SK-N-SH (cell line): Measurements from ENCODE around the gene AMN1. TPM values are rescaled to one million over a fixed set of nuclear protein-coding genes. Genes with fewer than 3 reads are reported as not detected.

ENCODE experiments used
- CTCF ChIA-PET: fragments of 300-600, 350-600 bp; formaldehyde crosslinking; extraction: SDS; loops from one replicate; lab custom pipeline; 2021; lab: Yijun Ruan, JAX
- POLR2A ChIA-PET: fragments of 350-600 bp; sonication (Branson Sonifier 250); formaldehyde crosslinking; extraction: SDS; loops from one replicate; lab custom pipeline; 2020; ENCODE audit warnings: antibody characterized with exemption, inconsistent platforms; lab: Yijun Ruan, JAX
- DNase-seq: peaks from one replicate; pipeline ENCODE4 v3.0.0; 2012
- H2AFZ ChIP-seq: fragments of 200-600 bp; sonication (generic); 2 replicates; pipeline ENCODE4 v1.8.1; 2016; ENCODE audit warnings: antibody characterized with exemption, mild to moderate bottlenecking, low read depth
- H3F3A ChIP-seq: fragments of 200-600 bp; sonication (generic); replicated peaks from 2 replicates; pipeline ENCODE3; 2016; ENCODE audit warnings: antibody characterized with exemption, mild to moderate bottlenecking; ENCODE audit not compliant: insufficient read depth
- H3K27ac ChIP-seq, 2 experiments: fragments of 200-500 bp in 1 of 2; fragments of 200-600 bp in 1 of 2; sonication (Bioruptor generic) in 1 of 2; sonication (generic), shearing (Covaris generic) in 1 of 2; 2 replicates each; pipeline versions ENCODE4 v1.5.1 to v1.6.1; 2014 to 2016; ENCODE audit warnings: low read depth in 2 of 2, inconsistent platforms in 1 of 2, low read length in 1 of 2, mild to moderate bottlenecking in 1 of 2, mixed read lengths in 1 of 2
- H3K27me3 ChIP-seq: fragments of 200-600 bp; sonication (generic), shearing (Covaris generic); 2 replicates; pipeline ENCODE4 v1.6.1; 2016; ENCODE audit warnings: mixed run types; ENCODE audit not compliant: insufficient read depth
- H3K36me3 ChIP-seq, 2 experiments: fragments of 200-500 bp in 1 of 2; fragments of 200-600 bp in 1 of 2; sonication (Bioruptor generic) in 1 of 2; sonication (generic) in 1 of 2; replicated peaks in 1 of 2; 2 replicates each; pipeline versions ENCODE3 to v1.5.1; 2014 to 2016; ENCODE audit warnings: low read length in 1 of 2, mild to moderate bottlenecking in 1 of 2; ENCODE audit not compliant: insufficient read depth in 2 of 2, control insufficient read depth in 1 of 2
- H3K4me1 ChIP-seq, 2 experiments: fragments of 200-500 bp in 1 of 2; fragments of 200-600 bp in 1 of 2; sonication (Bioruptor generic) in 1 of 2; sonication (generic), shearing (Covaris generic) in 1 of 2; 2 replicates each; pipeline versions ENCODE4 v1.5.1 to v1.6.1; 2014 to 2016; ENCODE audit warnings: low read depth in 1 of 2, low read length in 1 of 2, mixed run types in 1 of 2; ENCODE audit not compliant: insufficient read depth in 2 of 2, control insufficient read depth in 1 of 2
- H3K4me2 ChIP-seq: fragments of 200-600 bp; sonication (generic), shearing (Covaris generic); 2 replicates; pipeline ENCODE4 v1.6.1; 2017; ENCODE audit warnings: mixed run types
- H3K4me3 ChIP-seq, 2 experiments: fragments of 200-500 bp in 1 of 2; fragments of 200-600 bp in 1 of 2; sonication (Bioruptor generic) in 1 of 2; sonication (generic), shearing (Covaris generic) in 1 of 2; 2 replicates each; pipeline versions ENCODE4 v1.5.1 to v1.8.1; 2014 to 2016; ENCODE audit warnings: low read depth in 2 of 2, inconsistent platforms in 1 of 2, low read length in 1 of 2, mild to moderate bottlenecking in 1 of 2, mixed read lengths in 1 of 2, moderate library complexity in 1 of 2
- H3K79me2 ChIP-seq: fragments of 200-600 bp; sonication (generic); 2 replicates; pipeline ENCODE4 v1.8.1; 2017; ENCODE audit warnings: mild to moderate bottlenecking; ENCODE audit not compliant: insufficient read depth
- H3K9ac ChIP-seq: fragments of 200-600 bp; sonication (generic); 2 replicates; pipeline ENCODE4 v1.6.1; 2017; ENCODE audit warnings: mixed run types
- H3K9me2 ChIP-seq: fragments of 200-600 bp; sonication (generic); 2 replicates; pipeline ENCODE4 v1.6.1; 2017; ENCODE audit warnings: mixed run types
- H3K9me3 ChIP-seq: fragments of 200-600 bp; sonication (generic); 2 replicates; pipeline ENCODE4 v1.6.1; 2017; ENCODE audit warnings: mixed run types, mild to moderate bottlenecking, moderate library complexity
- H4K20me1 ChIP-seq: fragments of 200-600 bp; sonication (generic); 2 replicates; pipeline ENCODE4 v1.6.1; 2017; ENCODE audit warnings: mild to moderate bottlenecking, mixed run types; ENCODE audit not compliant: insufficient read depth
- CHD2 ChIP-seq: fragments of 150-350 bp; IDR thresholded peaks from 2 replicates; pipeline ENCODE4 v1.6.1; 2018; ENCODE audit warnings: low read length; ENCODE audit not compliant: partially characterized antibody
- ELF1 ChIP-seq: IDR thresholded peaks from 2 replicates; pipeline ENCODE4 v1.4.0; 2012
- EP300 ChIP-seq, 2 experiments: IDR thresholded peaks; 2 replicates each; pipeline versions ENCODE4 v1.4.0 to v1.6.1; 2012; ENCODE audit warnings: borderline replicate concordance in 1 of 2, low read depth in 1 of 2, low read length in 1 of 2
- EZH2phosphoT487 ChIP-seq: fragments of 200-600 bp; sonication (generic); IDR thresholded peaks from 2 replicates; pipeline ENCODE4 v1.6.1; 2017; ENCODE audit warnings: low read depth, mixed run types, mild to moderate bottlenecking, antibody characterized with exemption, moderate library complexity, borderline replicate concordance
- FOSL2 ChIP-seq: IDR thresholded peaks from 2 replicates; pipeline ENCODE4 v1.4.0; 2012; ENCODE audit warnings: low read depth, mild to moderate bottlenecking, moderate library complexity, borderline replicate concordance
- FOXJ3 ChIP-seq: sonication (generic); formaldehyde crosslinking; IDR thresholded peaks from 2 replicates; pipeline ENCODE4 v1.5.1; 2020; ENCODE audit warnings: mild to moderate bottlenecking, missing genetic modification reagents
- FOXM1 ChIP-seq: IDR thresholded peaks from 2 replicates; pipeline ENCODE4 v1.4.0; 2012; ENCODE audit warnings: low read depth, mild to moderate bottlenecking
- GABPA ChIP-seq: IDR thresholded peaks from 2 replicates; pipeline ENCODE4 v1.4.0; 2012; ENCODE audit warnings: low read depth, mild to moderate bottlenecking
- JUND ChIP-seq: IDR thresholded peaks from 2 replicates; pipeline ENCODE4 v1.4.0; 2012
- MXI1 ChIP-seq: IDR thresholded peaks from 2 replicates; pipeline ENCODE4 v1.6.1; 2012; ENCODE audit warnings: mild to moderate bottlenecking, low read depth, low read length, improper control_type of control experiment
- NFIC ChIP-seq: IDR thresholded peaks from 2 replicates; pipeline ENCODE4 v1.4.0; 2012; ENCODE audit warnings: borderline replicate concordance
- RCOR1 ChIP-seq: fragments of 150-350 bp; IDR thresholded peaks from 2 replicates; pipeline ENCODE4 v1.6.1; 2017; ENCODE audit warnings: antibody characterized with exemption, low read length
- RFX5 ChIP-seq: IDR thresholded peaks from 2 replicates; pipeline ENCODE4 v1.6.1; 2012; ENCODE audit warnings: mild to moderate bottlenecking, improper control_type of control experiment, low read length
- RXRA ChIP-seq: IDR thresholded peaks from 2 replicates; pipeline ENCODE4 v1.4.0; 2012; ENCODE audit warnings: low read depth, mild to moderate bottlenecking, borderline replicate concordance
- SIN3A ChIP-seq: IDR thresholded peaks from 2 replicates; pipeline ENCODE4 v1.6.1; 2012; ENCODE audit warnings: low read depth, mild to moderate bottlenecking, low read length, moderate library complexity, borderline replicate concordance
- SMC3 ChIP-seq: IDR thresholded peaks from 2 replicates; pipeline ENCODE4 v1.6.1; 2012; ENCODE audit warnings: low read depth, low read length, improper control_type of control experiment
- TAF1 ChIP-seq: IDR thresholded peaks from 2 replicates; pipeline ENCODE4 v1.6.1; 2012; ENCODE audit warnings: low read depth, mild to moderate bottlenecking, low read length, moderate library complexity, borderline replicate concordance
- TCF12 ChIP-seq: IDR thresholded peaks from 2 replicates; pipeline ENCODE4 v1.4.0; 2012
- TEAD4 ChIP-seq: IDR thresholded peaks from 2 replicates; pipeline ENCODE4 v1.4.0; 2012; ENCODE audit warnings: mild to moderate bottlenecking, borderline replicate concordance; ENCODE audit not compliant: insufficient read depth
- YY1 ChIP-seq: IDR thresholded peaks from 2 replicates; pipeline ENCODE4 v1.4.0; 2012; ENCODE audit warnings: low read depth, mild to moderate bottlenecking
- WGBS: methylation state at CpG from one replicate; pipeline ENCODE4 v1.1.6; 2017; ENCODE audit warnings: low lambda C conversion rate; 5-methylcytosine and 5-hydroxymethylcytosine counted together
- polyA plus RNA-seq, 3 experiments: library from polyadenylated mRNA; depleted of rRNA; stranded (reverse); fragments of >200 nt; gene quantifications; 2 replicates each; pipeline ENCODE4 v1.2.3, GENCODE V29; 2012
- TF ChIP-seq, protein P1 (sequence below): IDR thresholded peaks from 2 replicates; pipeline ENCODE4 v1.4.0; 2012; ENCODE audit warnings: low read depth, borderline replicate concordance
- TF ChIP-seq, protein P2 (sequence below): fragments of 200-600 bp; sonication (generic); IDR thresholded peaks from 2 replicates; pipeline ENCODE4 v1.6.1; 2017; ENCODE audit warnings: antibody characterized with exemption, mild to moderate bottlenecking, moderate library complexity

Gene AMN1
- polyA plus RNA-seq, 1 of the 3 experiments (the other 2 are of a cell fraction): 8.6 TPM

DNA sequence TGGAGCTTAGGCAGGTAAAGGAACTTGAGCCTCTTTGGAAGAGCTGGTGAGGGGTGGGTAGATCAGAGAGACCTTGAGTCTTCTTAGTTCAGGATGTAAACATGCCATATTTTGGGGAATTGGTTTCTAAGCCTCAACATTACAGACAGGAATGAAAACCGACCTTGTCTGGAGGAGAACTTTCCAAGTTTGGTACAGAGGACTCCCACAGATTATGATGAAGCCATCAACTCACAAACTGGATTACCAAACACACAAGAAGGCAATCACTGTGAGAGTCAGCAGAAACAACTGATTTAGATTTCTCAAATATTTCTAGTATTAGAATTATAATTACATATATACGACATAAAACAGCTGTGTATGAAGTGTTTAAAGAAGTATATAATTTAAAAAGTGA is 22.3 kb upstream of the AMN1 start:
- H3K9me3 ChIP-seq: no peaks in the 10 kb centered on the region
- H2AFZ ChIP-seq: no peak overlapping the region
- TF ChIP-seq, protein P1, sequence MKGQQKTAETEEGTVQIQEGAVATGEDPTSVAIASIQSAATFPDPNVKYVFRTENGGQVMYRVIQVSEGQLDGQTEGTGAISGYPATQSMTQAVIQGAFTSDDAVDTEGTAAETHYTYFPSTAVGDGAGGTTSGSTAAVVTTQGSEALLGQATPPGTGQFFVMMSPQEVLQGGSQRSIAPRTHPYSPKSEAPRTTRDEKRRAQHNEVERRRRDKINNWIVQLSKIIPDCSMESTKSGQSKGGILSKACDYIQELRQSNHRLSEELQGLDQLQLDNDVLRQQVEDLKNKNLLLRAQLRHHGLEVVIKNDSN: no peak
- TF ChIP-seq TCF12 (no peak), ELF1 (no peak), EP300 (IDR thresholded peaks at IDR 0.05; ENCODE audit: borderline replicate concordance in 1 of 2, low read depth in 1 of 2, low read length in 1 of 2) (no peak), JUND (no peak), NFIC (no peak), SIN3A (no peak), GABPA (no peak), RCOR1 (no peak), FOSL2 (no peak), RXRA (no peak), CHD2 (no peak), YY1 (no peak), FOXM1 (no peak), TAF1 (no peak), TEAD4 (no peak), MXI1 (no peak), RFX5 (no peak)
- TF ChIP-seq, protein P2, sequence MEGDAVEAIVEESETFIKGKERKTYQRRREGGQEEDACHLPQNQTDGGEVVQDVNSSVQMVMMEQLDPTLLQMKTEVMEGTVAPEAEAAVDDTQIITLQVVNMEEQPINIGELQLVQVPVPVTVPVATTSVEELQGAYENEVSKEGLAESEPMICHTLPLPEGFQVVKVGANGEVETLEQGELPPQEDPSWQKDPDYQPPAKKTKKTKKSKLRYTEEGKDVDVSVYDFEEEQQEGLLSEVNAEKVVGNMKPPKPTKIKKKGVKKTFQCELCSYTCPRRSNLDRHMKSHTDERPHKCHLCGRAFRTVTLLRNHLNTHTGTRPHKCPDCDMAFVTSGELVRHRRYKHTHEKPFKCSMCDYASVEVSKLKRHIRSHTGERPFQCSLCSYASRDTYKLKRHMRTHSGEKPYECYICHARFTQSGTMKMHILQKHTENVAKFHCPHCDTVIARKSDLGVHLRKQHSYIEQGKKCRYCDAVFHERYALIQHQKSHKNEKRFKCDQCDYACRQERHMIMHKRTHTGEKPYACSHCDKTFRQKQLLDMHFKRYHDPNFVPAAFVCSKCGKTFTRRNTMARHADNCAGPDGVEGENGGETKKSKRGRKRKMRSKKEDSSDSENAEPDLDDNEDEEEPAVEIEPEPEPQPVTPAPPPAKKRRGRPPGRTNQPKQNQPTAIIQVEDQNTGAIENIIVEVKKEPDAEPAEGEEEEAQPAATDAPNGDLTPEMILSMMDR: no peak
- TF ChIP-seq, all 33 proteins: peak for 0
- H3F3A ChIP-seq: no peaks in the 10 kb centered on the region
- no peaks in the 10 kb centered on the region for H3K27me3 ChIP-seq
- CTCF ChIA-PET: no interaction called here
- POLR2A ChIA-PET: no interaction called here
- DNase-seq: no peak
- H3K4me1 ChIP-seq: peaks cover 2 to 13% of the 10 kb centered on the region in 2 experiments; a peak in 2 of 4 replicates
- 68% methylated on average over 2 of the region's 2 CpGs for WGBS
- no peaks in the 10 kb centered on the region for H3K9me2 ChIP-seq
- no peak overlapping the region for H3K4me2 ChIP-seq
- H4K20me1 ChIP-seq: no peaks in the 10 kb centered on the region
- H3K27ac ChIP-seq: no peak overlapping the region
- H3K79me2 ChIP-seq: no peaks in the 10 kb centered on the region
- H3K36me3 ChIP-seq: no peaks in the 10 kb centered on the region
- no peak overlapping the region for H3K9ac ChIP-seq
- H3K4me3 ChIP-seq: no peak overlapping the region

DNA sequence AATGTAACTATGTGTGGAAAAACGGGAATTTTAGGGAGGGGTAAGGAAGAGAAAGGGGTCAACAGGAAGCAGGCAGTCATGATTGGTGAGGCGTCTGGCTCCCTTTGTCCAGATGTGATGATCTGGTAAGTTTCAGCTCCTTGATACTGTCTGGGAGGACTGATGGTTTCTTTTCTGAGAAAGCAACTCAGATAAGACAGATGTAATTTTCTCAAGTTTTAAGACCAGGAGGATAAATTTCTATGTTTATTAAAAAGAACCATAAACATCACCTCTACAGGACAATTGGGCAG is 21.9 kb upstream of the AMN1 start:
- 81% methylated on average over 2 of the region's 2 CpGs for WGBS
- Histone ChIP-seq H3K79me2 (no peaks in the 10 kb centered on the region), H3K4me3 (no peak overlapping the region)
- TF ChIP-seq FOXM1 (no peak), EZH2phosphoT487 (no peak), SMC3 (no peak), TEAD4 (no peak), YY1 (no peak), FOXJ3 (no peak)
- TF ChIP-seq, protein P2: no peak
- TF ChIP-seq, all 33 proteins: peak for 0
- Histone ChIP-seq H3K4me1 (peaks cover 2 to 16% of the 10 kb centered on the region in 2 experiments; a peak in 2 of 4 replicates), H3K27ac (no peak overlapping the region), H3K27me3 (no peaks in the 10 kb centered on the region), H3K4me2 (no peak overlapping the region), H3F3A (no peaks in the 10 kb centered on the region), H3K36me3 (no peaks in the 10 kb centered on the region), H3K9me3 (no peaks in the 10 kb centered on the region), H2AFZ (no peak overlapping the region), H3K9me2 (no peaks in the 10 kb centered on the region), H3K9ac (no peak overlapping the region), H4K20me1 (no peaks in the 10 kb centered on the region)
- ChIA-PET POLR2A (no interaction called here), CTCF (no interaction called here)
- DNase-seq: no peak
